HEK293 (cell line): ENCODE results near the gene NAT14.

Experiments used
- YY1 ChIP-seq: fragments of 450-650 bp; formaldehyde crosslinking; IDR thresholded peaks from 2 replicates; pipeline ENCODE4 v1.5.1; 2018; ENCODE audit warnings: missing biosample characterization, missing genetic modification characterization
- ZNF423 ChIP-seq: fragments of 450-650 bp; formaldehyde crosslinking; IDR thresholded peaks from 2 replicates; pipeline ENCODE4 v1.5.1; 2016; ENCODE audit warnings: missing biosample characterization, missing genetic modification characterization

DNA sequence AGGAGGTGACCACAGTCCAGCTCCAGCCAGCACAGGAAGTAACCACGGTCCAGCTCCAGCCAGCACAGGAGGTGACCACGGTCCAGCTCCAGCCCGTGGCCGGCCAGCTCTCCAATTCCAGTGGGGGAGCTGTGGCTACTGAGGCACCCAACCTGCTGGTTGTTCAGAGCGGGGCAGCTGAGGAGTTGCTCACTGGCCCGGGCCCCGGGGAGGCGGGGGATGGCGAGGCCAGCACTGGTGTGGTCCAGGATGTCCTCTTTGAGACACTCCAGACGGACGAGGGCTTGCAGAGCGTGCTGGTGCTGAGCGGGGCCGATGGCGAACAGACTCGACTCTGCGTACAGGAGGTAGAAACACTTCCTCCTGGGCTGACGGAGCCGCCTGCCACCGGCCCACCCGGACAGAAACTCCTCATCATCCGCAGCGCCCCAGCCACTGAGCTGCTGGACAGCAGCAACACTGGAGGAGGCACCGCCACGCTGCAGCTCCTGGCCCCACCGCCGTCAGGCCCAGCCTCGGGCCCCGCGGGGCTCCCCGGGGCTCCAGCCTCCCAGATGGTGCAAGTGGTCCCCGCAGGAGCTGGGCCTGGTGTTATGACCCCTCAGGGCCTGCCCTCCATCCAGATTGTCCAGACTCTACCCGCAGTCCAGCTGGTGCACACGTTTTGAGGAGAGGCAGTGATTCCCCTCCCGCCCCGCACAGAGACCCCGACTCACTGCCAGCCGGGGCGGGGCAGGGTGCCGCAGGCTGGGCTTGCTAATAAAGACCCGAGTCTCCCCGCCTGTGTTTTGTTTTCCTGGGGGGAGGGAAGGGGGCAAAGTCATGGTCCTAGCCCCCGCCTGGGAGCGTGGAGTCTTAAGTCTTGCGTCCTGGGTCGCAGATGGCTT, 1.0 kb upstream of the NAT14 start:
- no peak for TF ChIP-seq YY1 (tag by site-specific recombination)
- TF ChIP-seq ZNF423 (tag by site-specific recombination): no peak
